ENCODE results near the gene FOSL1. TPM values are rescaled to one million over a fixed set of nuclear protein-coding genes. Genes with fewer than 3 reads are reported as not detected.
A peak's percentile ranks its signal among the peaks of the same experiment; 100 is the strongest.

The FOSL1 gene
- total RNA-seq, 4 donors from 2014 or later = 0.36 to 9.3 (median 5.2) TPM

DNA sequence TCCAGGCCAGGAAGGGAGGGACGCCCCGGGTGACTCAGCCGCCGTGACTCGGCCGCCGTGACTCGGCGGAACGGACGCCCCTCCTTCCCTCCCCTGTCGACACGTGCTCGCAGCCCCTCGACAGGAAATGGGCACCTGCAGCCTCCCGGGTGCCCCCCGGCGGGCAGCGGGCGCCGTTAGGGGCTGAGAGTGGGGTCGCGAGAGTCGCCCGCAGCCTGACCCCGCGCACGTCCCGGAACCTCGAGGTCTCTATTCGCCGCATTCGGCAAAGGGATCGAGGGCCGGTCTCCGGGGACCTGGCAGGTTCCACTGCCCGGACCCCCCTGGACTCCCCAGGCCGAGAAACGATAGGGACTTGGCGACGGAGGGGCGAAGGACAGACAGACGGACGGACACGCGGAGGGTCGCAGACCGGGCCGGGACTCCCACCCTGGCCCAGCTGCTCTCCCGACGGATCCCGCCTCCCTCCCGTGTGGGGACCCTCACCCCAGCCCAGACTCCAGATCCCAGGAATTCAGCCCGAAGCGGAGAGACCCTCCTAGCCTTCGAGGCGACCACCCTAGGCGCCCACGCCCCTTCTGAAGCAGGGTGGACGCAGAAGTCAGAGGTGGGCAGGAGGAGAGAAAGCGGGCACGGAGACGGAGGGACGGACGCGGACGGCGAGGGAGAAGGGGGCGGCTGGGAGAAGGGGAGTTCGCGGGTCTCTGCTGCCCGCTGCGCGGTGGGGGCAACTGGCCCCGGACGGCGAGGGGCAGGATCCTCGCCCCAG lies 648 bp downstream of the FOSL1 start:
- DNase-seq = no peak
- Histone ChIP-seq H3K4me3 (peak overlapping the region; percentile 43 to 71 (median 64)), H3K36me3 (no peaks in the 10 kb centered on the region), H3K27ac (peak overlapping the region in 3 of 4 donors; percentile 37 to 63 (median 53)), H3K27me3 (peaks cover 12 to 26% (median 16%) of the 10 kb centered on the region in 3 donors), H3K9me3 (no peaks in the 10 kb centered on the region), H3K4me1 (peaks cover 0 to 10% of the 10 kb centered on the region in 2 donors)
- intact Hi-C loops (cut with DNase I; ENCODE audit: low total_unique reads) (loop anchor here (2.0 kb wide), 1 partner anchor 15 kb away; no protein-coding TSS in a partner anchor), in situ Hi-C loops (cut with MboI; ENCODE audit: low sequenced_read_pairs in 4 of 4) (no loop called here)
- peak in 1 of 2 donors; percentile 30 for TF ChIP-seq POLR2A (IDR thresholded peaks at IDR 0.05)
- TF ChIP-seq, protein P1, sequence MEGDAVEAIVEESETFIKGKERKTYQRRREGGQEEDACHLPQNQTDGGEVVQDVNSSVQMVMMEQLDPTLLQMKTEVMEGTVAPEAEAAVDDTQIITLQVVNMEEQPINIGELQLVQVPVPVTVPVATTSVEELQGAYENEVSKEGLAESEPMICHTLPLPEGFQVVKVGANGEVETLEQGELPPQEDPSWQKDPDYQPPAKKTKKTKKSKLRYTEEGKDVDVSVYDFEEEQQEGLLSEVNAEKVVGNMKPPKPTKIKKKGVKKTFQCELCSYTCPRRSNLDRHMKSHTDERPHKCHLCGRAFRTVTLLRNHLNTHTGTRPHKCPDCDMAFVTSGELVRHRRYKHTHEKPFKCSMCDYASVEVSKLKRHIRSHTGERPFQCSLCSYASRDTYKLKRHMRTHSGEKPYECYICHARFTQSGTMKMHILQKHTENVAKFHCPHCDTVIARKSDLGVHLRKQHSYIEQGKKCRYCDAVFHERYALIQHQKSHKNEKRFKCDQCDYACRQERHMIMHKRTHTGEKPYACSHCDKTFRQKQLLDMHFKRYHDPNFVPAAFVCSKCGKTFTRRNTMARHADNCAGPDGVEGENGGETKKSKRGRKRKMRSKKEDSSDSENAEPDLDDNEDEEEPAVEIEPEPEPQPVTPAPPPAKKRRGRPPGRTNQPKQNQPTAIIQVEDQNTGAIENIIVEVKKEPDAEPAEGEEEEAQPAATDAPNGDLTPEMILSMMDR (IDR thresholded peaks at IDR 0.05 in 4 of 5, conservative IDR thresholded peaks at IDR 0.05 in 1 of 5) = no peak
- peak; percentile 40 to 42 for ATAC-seq

DNA sequence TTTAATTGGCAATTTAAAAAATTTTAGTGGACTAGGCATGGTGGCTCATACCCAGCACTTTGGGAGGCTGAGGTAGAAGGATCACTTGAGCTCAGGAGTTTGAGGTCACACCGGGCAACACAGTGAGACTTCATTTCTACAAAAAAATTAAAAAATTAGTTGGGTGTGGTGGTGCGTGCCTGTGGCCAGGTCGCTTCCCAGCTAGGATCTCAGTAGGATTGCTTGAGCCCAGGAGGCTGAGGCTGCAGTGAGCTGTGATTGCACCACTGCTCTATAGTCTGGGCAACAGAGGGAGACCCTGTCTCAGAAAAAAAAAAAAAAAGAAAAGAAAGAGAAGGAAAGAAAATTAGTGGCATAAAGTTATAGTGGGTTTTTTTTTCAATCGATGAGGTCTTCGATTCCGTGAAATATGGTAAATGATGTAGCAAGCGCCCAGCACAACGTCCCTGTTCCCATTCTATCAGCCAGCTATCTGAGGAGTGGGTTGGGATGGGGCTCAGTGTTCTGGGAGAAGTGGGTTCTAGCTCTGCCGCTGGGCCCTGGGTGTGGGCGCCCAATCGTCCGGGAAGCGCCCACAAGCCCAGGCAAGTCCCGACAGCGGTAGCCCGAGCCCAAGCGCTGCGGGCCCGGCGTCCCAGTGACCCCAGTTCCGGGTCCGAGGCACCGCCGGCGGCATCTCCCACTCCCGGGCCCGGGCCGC lies 1.4 kb downstream of the FOSL1 start:
- peaks cover 12 to 26% (median 16%) of the 10 kb centered on the region in 3 donors for H3K27me3 ChIP-seq
- H3K4me3 ChIP-seq = peak overlapping the region; percentile 43 to 71 (median 64)
- TF ChIP-seq POLR2A (IDR thresholded peaks at IDR 0.05) = peak in 1 of 2 donors; percentile 50
- TF ChIP-seq, protein P1 (IDR thresholded peaks at IDR 0.05 in 4 of 5, conservative IDR thresholded peaks at IDR 0.05 in 1 of 5) = no peak
- H3K36me3 ChIP-seq = no peaks in the 10 kb centered on the region
- H3K4me1 ChIP-seq = peaks cover 0 to 11% of the 10 kb centered on the region in 2 donors
- H3K9me3 ChIP-seq = no peaks in the 10 kb centered on the region
- intact Hi-C loops (cut with DNase I; ENCODE audit: low total_unique reads) (no loop called here), in situ Hi-C loops (cut with MboI; ENCODE audit: low sequenced_read_pairs in 4 of 4) (no loop called here)
- no peak for DNase-seq
- H3K27ac ChIP-seq = peak overlapping the region in 2 of 4 donors; percentile 37 to 63
- ATAC-seq = no peak

DNA sequence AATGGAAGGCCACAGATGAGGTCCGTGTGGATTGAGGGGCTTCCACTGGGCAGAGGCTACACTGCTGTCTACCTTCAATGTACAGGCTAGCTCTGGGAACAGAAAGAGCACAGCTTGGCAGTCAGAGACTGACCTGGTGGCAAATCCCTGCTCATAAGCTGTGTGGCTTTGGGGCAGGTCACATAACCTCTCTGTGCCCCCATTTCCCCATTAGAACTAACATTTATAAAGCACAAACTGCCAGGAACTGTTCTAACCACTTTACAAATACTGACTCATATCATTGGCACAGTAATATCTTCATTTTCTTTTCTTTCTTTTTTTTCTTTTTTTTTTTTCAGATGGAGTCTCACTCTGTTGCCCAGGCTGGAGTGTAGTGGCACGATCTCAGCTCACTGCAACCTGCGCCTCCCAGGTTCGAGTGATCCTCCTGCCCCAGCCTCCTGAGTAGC lies 3.1 kb downstream of the FOSL1 start:
- Histone ChIP-seq H3K36me3 (no peaks in the 10 kb centered on the region), H3K4me3 (no peak overlapping the region), H3K27me3 (peaks cover 12 to 26% (median 16%) of the 10 kb centered on the region in 3 donors), H3K4me1 (peaks cover 11 to 29% of the 10 kb centered on the region in 2 donors), H3K9me3 (no peaks in the 10 kb centered on the region), H3K27ac (no peak overlapping the region)
- ATAC-seq (no peak), DNase-seq (no peak)
- intact Hi-C loops (cut with DNase I; ENCODE audit: low total_unique reads) = no loop called here
- TF ChIP-seq, protein P1 (IDR thresholded peaks at IDR 0.05 in 4 of 5, conservative IDR thresholded peaks at IDR 0.05 in 1 of 5) = no peak
- TF ChIP-seq POLR2A (IDR thresholded peaks at IDR 0.05) = no peak
- in situ Hi-C loops (cut with MboI; ENCODE audit: low sequenced_read_pairs in 4 of 4) = no loop called here

DNA sequence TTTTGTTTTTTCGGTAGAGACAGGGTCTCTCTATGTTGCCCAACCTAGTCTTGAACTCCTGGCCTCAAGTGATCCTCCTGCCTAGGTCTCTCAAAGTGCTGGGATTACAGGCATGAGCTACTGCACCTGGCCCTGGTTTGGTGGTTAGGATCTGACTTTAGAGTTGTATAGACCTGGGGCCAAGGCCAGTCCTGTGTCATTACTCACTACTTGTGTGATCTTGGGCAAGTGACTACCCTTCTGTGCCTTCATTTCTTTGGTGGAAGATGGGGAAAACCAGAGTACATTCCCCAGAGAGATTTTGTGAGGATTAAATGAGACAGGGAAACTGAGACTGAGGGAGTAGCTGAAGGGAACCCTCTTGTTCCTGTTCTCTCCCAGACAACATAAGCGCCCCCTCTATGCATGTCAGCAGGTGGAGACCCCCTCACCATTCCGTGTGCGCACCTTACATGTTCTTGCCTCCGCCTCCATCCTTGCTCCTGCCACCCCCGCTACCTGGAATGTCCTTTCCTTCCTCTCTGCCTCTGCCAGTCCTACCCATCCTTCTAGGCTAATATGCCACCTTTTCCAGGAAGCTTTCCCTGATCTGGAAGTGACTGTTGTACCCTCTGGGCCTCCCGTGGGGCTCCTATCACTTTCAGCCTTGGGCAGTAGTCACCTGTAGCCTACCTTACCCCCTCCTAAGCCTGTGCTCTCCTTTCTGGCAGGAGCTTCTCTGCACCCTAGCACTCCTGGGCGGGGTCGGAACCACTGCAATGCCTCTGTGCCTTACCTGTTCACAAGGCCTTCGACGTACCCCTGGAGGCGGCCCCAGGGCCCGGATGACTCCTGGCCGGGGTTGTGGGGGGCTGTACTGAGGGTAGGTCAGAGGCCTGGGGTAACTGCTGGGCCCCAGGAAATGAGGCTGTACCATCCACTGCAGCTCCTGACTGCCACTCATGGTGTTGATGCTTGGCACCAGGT lies 3.9 kb downstream of the FOSL1 start:
- peaks cover 12 to 26% (median 16%) of the 10 kb centered on the region in 3 donors for H3K27me3 ChIP-seq
- DNase-seq = no peak
- ATAC-seq = no peak
- in situ Hi-C loops (cut with MboI; ENCODE audit: low sequenced_read_pairs in 4 of 4) = no loop called here
- peaks cover 19 to 36% of the 10 kb centered on the region in 2 donors for H3K4me1 ChIP-seq
- H3K9me3 ChIP-seq = no peaks in the 10 kb centered on the region
- TF ChIP-seq, protein P1 (IDR thresholded peaks at IDR 0.05 in 4 of 5, conservative IDR thresholded peaks at IDR 0.05 in 1 of 5) = no peak
- TF ChIP-seq POLR2A (IDR thresholded peaks at IDR 0.05) = no peak
- intact Hi-C loops (cut with DNase I; ENCODE audit: low total_unique reads) = no loop called here
- H3K4me3 ChIP-seq = no peak overlapping the region
- no peaks in the 10 kb centered on the region for H3K36me3 ChIP-seq
- H3K27ac ChIP-seq = no peak overlapping the region
